ENCODE data around the gene PTGS1.
"Not testable (repeated sequence)": the region's sequence is repeated elsewhere in the genome, so short reads cannot be mapped to it uniquely, and the experiment has no call there.

Gene PTGS1

DNA sequence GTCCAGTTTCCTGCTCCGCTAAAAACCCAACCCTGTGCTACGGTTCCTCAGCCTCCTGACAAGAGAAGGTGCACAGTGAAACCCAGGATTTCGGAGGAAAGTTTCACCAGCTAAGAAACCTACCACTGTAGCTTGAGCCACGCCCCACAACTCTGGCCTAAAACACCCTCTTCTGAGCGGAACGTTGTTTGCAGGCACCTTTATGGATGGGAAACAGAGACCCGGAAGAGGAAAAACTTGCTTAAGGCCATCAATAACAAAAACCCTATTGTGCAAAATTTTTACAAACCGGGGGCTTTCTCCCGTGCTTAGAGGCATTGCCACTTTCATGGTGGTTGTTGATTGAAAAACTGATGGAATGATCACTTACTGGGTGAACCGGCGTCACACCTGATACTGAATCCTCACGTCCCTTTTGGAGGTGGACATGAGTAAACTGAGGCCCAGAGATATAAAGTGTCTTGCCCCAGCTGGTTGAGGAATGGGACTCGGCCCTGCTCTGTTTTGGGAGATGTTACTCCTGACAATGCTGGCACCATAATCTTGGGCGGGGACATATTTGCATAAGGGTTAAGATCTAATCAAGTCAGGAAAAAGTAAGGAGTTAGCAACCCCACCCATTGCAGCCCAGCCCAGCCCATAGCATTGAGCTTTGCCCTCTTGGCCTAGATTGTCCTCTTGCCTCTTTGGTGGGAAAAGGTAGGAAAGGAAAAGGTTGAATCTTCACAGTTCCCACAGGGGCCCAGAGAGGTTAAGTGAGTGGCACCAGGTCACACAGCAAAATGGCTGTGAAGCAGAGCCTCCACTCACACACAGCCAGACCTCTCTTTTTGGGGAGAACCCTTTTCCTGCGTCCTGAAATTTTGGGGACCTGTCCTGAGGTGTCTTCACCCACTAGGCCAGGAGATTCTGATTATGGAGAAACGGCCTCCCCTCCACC lies 23.2 kb upstream of the PTGS1 start:
- no peak for DNase-seq (ENCODE audit: low read depth)

DNA sequence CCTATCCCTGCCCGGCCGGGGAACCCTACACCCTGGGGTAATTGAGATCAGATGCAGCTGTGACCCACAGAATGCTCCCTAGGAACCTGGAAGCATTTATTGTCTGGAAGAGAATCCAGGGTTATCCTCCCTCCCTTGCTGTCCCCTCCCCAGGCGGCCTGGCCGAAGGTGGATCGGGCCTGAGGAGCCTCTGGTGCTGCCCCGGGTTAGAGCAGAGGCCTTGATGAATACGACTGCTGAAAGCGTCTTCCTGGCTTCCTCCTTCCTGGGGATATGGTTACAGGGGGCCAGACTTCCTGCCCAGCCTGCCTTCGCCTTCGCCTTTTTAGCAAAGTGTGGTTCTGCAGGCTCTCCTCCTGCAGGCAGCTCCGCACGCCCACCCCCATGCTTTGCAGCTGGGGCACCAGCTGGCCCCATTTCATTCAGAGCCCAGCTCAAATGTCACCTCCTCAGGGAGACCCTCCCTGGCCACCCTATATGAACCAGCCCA lies 22.5 kb upstream of the PTGS1 start:
- no peak for DNase-seq (ENCODE audit: low read depth)

DNA sequence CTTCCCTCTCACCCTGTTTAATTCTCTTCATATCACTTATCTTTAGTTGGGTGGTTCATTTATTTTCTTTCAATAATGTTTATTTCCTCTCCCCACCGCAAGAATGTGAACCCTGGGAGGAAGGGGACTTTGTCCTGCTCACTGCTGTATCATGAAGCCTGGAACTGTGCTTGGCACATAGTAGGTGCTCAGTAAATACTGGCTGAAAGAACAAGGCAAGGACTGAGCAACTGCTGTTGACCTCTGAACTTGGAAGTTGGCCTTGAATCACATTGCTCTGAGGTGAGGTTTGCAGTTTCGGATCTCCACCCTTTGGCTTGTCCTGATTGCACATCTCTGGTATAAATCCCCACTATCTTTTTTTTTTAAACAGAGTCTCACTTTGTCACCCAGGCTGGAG lies 22.0 kb upstream of the PTGS1 start:
- no peak for DNase-seq (ENCODE audit: low read depth)

- DNase-seq (ENCODE audit: low read depth): no peak
These were observed 21.6 kb upstream of the PTGS1 start for GRCh38 chr9:122349201-122349600.

DNA sequence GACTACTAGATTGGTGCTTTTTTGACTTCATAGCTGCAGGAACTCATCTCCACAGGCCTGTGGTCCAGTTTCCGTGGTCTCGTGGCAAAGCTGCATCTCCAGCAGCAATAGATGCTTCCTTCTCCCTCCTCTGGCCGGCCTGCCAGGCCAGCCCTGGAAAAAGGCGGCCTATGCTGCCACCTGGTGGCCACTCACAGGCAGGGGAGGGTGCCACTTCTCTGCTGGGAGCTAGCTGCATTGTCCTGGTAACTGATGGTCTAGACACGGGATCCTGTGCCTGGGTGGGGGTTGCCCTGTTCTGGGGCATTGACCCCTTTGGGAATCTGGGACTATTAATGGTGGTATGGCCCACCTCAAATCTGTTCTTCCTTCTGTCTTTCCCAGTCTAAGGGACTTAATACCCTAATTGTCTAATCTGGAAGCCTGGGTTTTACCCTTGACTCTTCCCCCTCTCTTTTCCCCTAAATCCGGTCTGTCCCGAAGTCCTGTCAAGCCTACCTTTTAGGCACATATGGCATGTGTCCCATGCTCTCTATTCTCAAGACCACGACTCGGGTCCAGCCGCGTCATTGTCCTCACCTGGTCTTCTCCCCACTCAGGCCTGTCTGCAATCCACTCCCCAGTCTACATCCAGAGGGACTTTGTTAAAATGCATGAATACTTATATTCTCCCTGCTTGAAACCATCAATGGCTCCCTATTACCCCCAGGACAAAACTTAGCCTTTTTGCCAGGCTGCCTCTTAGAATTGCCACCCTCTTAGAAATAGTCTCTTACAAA lies 20.1 kb upstream of the PTGS1 start:
- peak; percentile 23 for DNase-seq (ENCODE audit: low read depth)

- no peak for DNase-seq (ENCODE audit: low read depth)
These were observed 16.2 kb upstream of the PTGS1 start for GRCh38 chr9:122354536-122355199.

DNA sequence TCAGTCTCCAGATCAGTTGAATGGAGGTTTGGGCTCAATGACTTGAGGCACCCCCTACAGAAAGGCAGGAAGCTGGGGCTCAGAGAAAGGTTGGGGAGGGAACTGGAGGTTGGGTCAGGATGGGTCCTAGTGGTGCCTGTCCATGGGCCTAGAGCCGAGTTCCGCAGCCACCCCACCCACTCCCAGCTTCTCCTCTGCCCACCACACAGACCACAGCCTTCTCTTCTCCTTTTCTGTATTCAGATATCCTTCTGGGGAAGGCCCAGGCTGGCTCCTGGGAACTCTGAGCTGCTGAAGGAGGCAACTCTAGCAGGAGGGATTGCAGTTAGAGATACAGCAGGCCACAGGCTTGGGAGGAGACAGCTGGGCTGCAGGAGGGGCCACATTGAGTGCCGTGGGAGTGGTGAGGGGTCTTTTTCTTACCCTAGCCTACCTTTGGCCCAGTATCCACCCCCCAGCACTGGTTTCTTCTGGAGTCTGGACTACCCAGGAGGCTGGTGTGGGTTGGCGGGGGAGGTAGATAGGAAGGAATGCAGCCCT lies 15.4 kb upstream of the PTGS1 start:
- DNase-seq (ENCODE audit: low read depth): no peak

GRCh38 chr9:122356627-122357026 lies 14.2 kb upstream of the PTGS1 start:
- no peak for DNase-seq (ENCODE audit: low read depth)

GRCh38 chr9:122360891-122361290 lies 9.9 kb upstream of the PTGS1 start:
- no peak for DNase-seq (ENCODE audit: low read depth)

DNA sequence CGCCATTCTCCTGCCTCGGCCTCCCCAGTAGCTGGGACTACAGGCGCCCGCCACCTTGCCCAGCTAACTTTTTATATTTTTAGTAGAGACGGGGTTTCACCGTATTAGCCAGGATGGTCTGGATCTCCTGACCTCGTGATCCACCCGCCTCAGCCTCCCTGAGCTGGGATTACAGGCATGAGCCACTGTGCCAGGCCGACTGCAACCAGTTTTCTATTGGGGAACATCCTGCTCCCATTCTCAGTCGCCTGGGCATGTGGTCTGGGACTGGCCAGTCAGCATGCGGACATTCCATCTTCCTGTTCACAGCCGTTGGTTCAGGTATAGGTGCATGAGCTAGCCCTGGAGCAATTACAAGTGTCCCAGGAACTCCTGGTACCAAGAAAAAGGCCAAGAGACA lies 7.7 kb upstream of the PTGS1 start:
- not testable (repeated sequence) for DNase-seq (ENCODE audit: low read depth)

DNA sequence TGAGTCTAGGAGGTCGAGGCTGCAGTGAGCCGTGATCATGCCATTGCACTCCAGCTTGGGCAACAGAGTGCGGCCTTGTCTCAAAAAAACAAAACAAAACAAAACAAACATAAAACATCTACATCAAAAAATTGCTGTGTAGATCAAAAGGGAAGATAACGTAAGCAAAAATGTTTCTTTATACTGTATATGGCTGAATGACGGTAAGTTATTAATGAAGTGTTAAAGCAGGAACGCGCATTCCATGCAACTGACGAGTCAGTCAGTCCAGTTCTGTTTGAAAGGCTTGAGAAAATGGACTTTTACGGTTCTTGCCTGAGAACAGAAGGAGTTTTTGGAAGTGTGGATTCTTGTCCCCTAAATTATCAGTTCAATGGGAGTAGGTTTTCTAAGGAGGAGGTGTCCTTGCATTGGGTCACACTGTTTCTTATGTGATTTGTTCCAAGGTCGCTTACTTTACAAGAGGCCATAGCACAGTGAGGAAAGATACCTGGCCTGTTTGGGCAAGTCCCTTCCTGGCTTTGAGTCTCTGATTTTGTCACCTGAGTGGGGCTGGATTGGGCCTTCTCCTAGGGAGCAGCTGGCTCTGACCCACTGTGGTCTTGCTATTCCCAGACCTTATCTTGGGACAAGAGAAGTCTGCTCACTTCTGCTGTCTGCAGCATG lies 6.6 kb upstream of the PTGS1 start:
- DNase-seq (ENCODE audit: low read depth): no peak

DNA sequence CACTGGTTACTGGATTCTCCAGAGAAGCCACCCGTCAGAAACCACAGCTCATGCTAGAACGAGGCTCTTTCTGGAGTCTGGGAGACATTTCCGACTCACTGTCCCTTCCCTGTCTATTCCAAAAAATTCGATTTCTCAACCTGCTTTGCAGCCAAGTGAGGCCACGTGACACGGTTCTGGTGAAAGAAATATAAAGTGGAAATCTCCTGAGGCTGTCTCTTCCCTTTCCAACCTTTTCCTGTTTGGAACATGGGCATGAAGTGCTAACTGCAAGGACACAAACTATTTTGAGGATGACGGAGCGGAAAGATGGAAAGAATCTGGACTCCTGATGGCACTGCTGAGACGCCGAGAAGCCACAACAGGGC lies 6.1 kb upstream of the PTGS1 start:
- no peak for DNase-seq (ENCODE audit: low read depth)

GRCh38 chr9:122366074-122366660 lies 4.7 kb upstream of the PTGS1 start:
- no peak for DNase-seq (ENCODE audit: low read depth)

GRCh38 chr9:122367065-122367464 lies 3.8 kb upstream of the PTGS1 start:
- DNase-seq (ENCODE audit: low read depth): no peak

- no peak for DNase-seq (ENCODE audit: low read depth)
These were observed 2.9 kb upstream of the PTGS1 start for GRCh38 chr9:122367774-122368460.

DNA sequence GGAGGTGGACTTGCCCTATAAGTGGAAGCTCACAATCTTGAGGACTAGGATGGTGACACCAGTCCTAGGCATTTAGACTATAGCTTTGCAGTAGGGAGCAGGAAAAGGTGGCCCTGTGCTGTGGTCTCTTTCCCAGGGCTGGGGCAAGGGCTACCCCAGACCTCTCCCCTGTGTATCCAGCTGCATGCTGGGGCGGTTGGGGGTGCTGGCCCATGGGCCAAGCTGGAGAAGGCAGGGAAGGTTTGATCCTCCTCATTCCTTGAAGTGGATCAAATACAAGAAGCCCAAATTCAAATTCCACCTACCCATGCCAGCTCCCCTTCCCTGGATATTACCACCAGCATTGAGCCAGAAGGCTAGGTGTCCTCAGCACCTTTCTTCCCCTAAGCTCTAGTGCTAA lies 2.2 kb upstream of the PTGS1 start:
- DNase-seq (ENCODE audit: low read depth): no peak

DNA sequence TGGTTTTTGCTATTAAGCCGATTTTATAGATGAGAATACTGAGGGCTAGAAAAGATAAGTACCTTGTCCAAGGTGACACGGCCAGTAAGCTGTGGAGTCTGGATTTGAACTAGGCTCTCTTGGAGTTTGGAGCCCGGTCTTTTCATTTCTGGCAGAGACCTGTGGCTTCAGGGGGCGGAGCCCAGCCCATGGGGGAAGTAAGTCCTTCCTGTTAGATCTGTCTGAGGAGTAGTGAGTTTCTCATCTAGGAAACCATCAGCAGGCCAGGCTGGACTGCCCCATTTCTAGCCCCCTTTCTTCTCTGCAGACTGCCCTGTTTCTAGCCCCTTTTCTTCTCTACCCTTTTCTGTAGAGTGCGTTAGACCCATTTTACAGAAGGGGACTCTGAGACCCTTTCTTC lies 521 bp upstream of the PTGS1 start:
- DNase-seq (ENCODE audit: low read depth): no peak

- DNase-seq (ENCODE audit: low read depth): no peak
These were observed 1.0 kb downstream of the PTGS1 start for GRCh38 chr9:122371846-122372245.

DNA sequence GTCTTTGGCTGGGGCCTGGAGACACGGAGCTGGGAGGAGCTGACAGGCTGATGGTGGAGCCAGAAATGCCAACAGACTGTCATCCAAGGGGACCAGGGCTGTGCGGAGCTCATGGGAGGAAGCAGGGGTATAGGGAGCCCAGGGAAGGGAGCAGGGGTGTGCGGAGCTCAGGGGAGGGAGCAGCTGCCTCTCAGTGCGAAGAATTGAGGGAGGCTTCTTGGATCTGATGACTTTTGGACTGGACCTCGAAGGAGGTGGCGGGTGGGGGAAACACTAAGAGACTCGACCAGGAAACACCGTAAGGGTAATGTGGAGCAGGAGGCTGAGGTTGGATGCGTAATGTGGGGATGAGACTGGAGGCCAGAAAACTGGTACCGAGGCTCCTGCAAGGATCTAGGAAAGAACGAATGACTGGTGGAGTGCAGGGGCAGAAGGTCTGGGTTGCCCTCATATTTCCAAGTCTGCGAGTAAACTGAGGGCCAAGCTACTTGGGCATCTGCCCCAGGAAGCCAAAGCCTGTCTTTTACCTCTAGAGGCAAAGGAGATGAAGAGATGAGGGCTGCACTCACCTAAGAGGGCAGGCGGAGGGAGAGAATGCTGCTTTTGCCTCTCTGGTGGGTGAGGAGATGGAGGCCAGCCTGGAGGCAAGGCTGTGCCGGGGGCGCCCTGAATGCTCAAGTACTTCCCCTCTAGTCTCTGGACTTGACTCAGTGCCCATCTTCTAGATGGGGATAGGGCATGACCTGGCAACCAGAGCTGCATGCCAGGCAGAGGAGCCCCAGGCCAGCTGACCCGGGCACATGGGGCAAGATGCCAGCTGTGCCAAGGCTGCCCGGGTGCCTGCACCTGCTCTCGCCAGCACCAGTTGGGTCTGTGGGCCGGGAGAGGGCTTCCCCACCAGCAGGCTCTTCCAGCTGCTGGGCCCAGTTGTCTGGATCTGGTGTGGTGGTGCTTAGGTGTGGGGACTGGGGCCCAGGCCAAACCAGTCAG lies 2.3 kb downstream of the PTGS1 start:
- no peak for DNase-seq (ENCODE audit: low read depth)

Measured in T-helper 22 cell (primary cell).